ENCODE measurements around the gene CADM3.

The CADM3 gene

DNA sequence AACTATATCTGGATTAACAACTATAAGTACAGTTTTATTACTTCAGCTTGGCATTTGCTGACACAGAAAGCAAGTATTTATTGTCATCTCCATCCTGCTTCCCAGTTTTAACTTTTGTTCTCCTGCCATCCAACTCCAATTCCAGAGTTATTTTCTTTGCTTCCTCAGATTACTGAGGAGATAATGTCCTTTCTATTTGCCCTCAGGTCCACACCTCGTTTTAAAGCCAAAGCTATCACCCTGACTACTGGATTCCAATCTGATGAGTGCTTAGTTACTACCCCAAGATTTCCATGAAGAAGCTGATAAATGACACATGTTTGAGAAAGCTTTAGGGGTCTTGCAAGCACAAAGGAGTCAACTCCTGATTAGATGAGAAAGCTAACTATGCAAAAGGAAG, 58.5 kb downstream of the CADM3 start:
- H3K18ac ChIP-seq (ENCODE audit: low read length): no peak overlapping the region
- H4K8ac ChIP-seq (ENCODE audit: low read depth, low read length): no peak overlapping the region
- no peak overlapping the region for H3K9ac ChIP-seq (ENCODE audit: low read length)
- peak; percentile 86 for DNase-seq
- no peaks in the 10 kb centered on the region for H3K27me3 ChIP-seq (ENCODE audit: insufficient read depth, low read length, poor library complexity)
- H3K27ac ChIP-seq (ENCODE audit: low read depth, low read length): no peak overlapping the region
- no peak overlapping the region for H2BK120ac ChIP-seq (ENCODE audit: low read depth, low read length)
- no peak overlapping the region for H3K4me2 ChIP-seq (ENCODE audit: low read length)
- H3K56ac ChIP-seq (ENCODE audit: low read length): no peak overlapping the region
- no peaks in the 10 kb centered on the region for H3K79me1 ChIP-seq (ENCODE audit: low read length)
- no peak overlapping the region for H3K23ac ChIP-seq (ENCODE audit: low read length)
- no peak overlapping the region for H4K5ac ChIP-seq (ENCODE audit: low read length)
- WGBS (ENCODE audit: extremely low coverage, insufficient coverage, low lambda C conversion rate): no CpG with 5 or more reads among the region's 1 CpG
- no peak overlapping the region for H3K4me3 ChIP-seq (ENCODE audit: low read length)
- H3K79me2 ChIP-seq (ENCODE audit: control insufficient read depth, insufficient read depth, low read length): no peaks in the 10 kb centered on the region
- no peak overlapping the region for H2AK5ac ChIP-seq (ENCODE audit: low read length)
- H3K36me3 ChIP-seq (ENCODE audit: control insufficient read depth, insufficient read depth, low read length): no peaks in the 10 kb centered on the region
- no peak overlapping the region for H2BK15ac ChIP-seq (replicated peaks; ENCODE audit: low read depth)
- H3K4ac ChIP-seq (ENCODE audit: low read depth, low read length): no peak overlapping the region
- H2BK5ac ChIP-seq (ENCODE audit: low read length): no peak overlapping the region
- peaks cover 3% of the 10 kb centered on the region for H3K4me1 ChIP-seq (ENCODE audit: control insufficient read depth, low read depth, low read length)

DNA sequence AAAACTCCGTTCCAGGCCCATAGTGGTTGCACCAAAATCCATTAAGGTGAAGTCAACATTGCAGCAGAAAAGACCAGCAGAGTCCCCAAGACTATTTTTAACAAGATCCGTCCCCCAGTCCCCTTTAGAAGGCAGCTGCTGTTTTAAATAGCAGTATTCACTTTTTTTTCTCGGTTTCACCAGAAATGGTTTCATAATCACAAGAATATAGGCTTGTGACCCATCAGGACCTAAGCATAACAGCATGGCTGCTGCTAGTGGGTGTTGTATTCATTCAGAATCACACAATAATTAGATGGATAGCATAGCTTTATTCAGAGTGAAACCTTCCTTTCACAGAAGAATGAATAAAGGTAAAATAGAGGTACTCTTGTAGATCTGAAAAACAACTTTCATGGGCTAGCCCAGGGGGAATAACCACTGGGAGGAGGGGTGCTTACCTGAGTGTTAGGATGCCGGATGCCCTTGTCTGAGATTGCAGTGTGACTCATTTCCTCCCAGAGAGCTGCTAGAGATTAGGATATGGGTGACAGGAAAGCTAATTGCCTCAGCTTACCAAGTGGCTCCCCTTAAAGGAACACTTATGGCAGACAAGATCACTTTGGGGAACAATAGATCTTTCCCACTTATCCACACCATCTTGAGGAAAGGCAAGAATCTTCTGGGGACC, 68.3 kb downstream of the CADM3 start:
- Histone ChIP-seq H3K27ac (ENCODE audit: low read depth, low read length) (no peak overlapping the region), H2BK15ac (replicated peaks; ENCODE audit: low read depth) (no peak overlapping the region), H3K79me1 (ENCODE audit: low read length) (no peaks in the 10 kb centered on the region), H3K27me3 (ENCODE audit: insufficient read depth, low read length, poor library complexity) (no peaks in the 10 kb centered on the region), H4K8ac (ENCODE audit: low read depth, low read length) (no peak overlapping the region), H2BK120ac (ENCODE audit: low read depth, low read length) (no peak overlapping the region), H3K4ac (ENCODE audit: low read depth, low read length) (no peak overlapping the region), H3K4me1 (ENCODE audit: control insufficient read depth, low read depth, low read length) (peaks cover 2% of the 10 kb centered on the region), H3K36me3 (ENCODE audit: control insufficient read depth, insufficient read depth, low read length) (no peaks in the 10 kb centered on the region), H3K4me2 (ENCODE audit: low read length) (no peak overlapping the region), H3K9ac (ENCODE audit: low read length) (no peak overlapping the region), H3K4me3 (ENCODE audit: low read length) (no peak overlapping the region), H4K5ac (ENCODE audit: low read length) (no peak overlapping the region), H3K23ac (ENCODE audit: low read length) (no peak overlapping the region), H2AK5ac (ENCODE audit: low read length) (no peak overlapping the region), H3K56ac (ENCODE audit: low read length) (no peak overlapping the region), H3K18ac (ENCODE audit: low read length) (peak overlapping the region; percentile 34), H2BK5ac (ENCODE audit: low read length) (no peak overlapping the region), H3K79me2 (ENCODE audit: control insufficient read depth, insufficient read depth, low read length) (no peaks in the 10 kb centered on the region)
- peak; percentile 23 for DNase-seq
- no CpG with 5 or more reads among the region's 4 CpGs for WGBS (ENCODE audit: extremely low coverage, insufficient coverage, low lambda C conversion rate)

DNA sequence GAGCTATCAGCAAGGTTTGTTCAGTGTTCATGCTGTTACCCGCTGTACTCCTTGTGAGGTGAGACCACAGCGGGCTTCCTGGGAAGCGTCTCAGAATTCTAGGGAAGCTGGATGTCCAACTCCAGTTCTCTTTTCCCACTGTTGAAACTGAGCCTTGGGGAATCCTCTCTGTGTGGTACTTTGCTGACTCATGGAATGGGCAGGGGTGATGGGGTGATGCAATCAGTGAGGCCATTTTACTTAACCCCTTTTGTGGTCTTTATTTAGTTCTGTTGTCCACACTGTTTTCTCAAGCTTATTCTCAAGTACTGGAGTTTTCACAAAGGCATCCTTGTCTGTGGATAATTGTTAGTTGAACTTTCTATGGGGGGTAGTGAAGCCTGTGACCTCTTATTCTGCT, 75.9 kb downstream of the CADM3 start:
- H3K9ac ChIP-seq (ENCODE audit: low read length): no peak overlapping the region
- H4K8ac ChIP-seq (ENCODE audit: low read depth, low read length): no peak overlapping the region
- WGBS (ENCODE audit: extremely low coverage, insufficient coverage, low lambda C conversion rate): no CpG with 5 or more reads among the region's 3 CpGs
- no peak overlapping the region for H2BK5ac ChIP-seq (ENCODE audit: low read length)
- H3K27ac ChIP-seq (ENCODE audit: low read depth, low read length): no peak overlapping the region
- no peaks in the 10 kb centered on the region for H3K79me1 ChIP-seq (ENCODE audit: low read length)
- no peak overlapping the region for H2BK15ac ChIP-seq (replicated peaks; ENCODE audit: low read depth)
- no peaks in the 10 kb centered on the region for H3K36me3 ChIP-seq (ENCODE audit: control insufficient read depth, insufficient read depth, low read length)
- no peak overlapping the region for H2BK120ac ChIP-seq (ENCODE audit: low read depth, low read length)
- H3K23ac ChIP-seq (ENCODE audit: low read length): no peak overlapping the region
- no peak overlapping the region for H4K5ac ChIP-seq (ENCODE audit: low read length)
- no peak overlapping the region for H3K4me2 ChIP-seq (ENCODE audit: low read length)
- H3K27me3 ChIP-seq (ENCODE audit: insufficient read depth, low read length, poor library complexity): no peaks in the 10 kb centered on the region
- DNase-seq: no peak
- no peak overlapping the region for H3K18ac ChIP-seq (ENCODE audit: low read length)
- H3K4me1 ChIP-seq (ENCODE audit: control insufficient read depth, low read depth, low read length): no peaks in the 10 kb centered on the region
- no peak overlapping the region for H3K4me3 ChIP-seq (ENCODE audit: low read length)
- no peak overlapping the region for H3K4ac ChIP-seq (ENCODE audit: low read depth, low read length)
- H3K56ac ChIP-seq (ENCODE audit: low read length): no peak overlapping the region
- no peaks in the 10 kb centered on the region for H3K79me2 ChIP-seq (ENCODE audit: control insufficient read depth, insufficient read depth, low read length)
- no peak overlapping the region for H2AK5ac ChIP-seq (ENCODE audit: low read length)

DNA sequence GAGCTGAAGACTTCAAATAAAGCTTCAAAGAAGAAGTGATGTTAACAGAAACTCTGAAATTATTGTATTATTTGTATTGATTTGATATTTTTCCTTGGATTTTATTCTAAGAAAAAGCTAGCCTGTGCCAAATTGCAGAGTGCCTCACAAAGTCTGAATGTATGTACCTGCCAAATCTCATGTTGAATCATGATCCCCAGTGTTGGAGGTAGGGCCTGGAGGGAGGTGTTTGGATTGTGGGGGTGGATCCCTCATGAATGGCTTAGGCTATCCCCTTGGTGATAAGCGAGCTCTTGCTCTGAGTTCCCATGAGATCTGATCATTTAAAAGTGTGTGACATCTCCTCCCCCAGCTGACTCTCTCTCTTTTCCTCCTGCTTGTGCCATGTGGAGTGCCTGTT, 76.9 kb downstream of the CADM3 start:
- Histone ChIP-seq H2BK5ac (ENCODE audit: low read length) (no peak overlapping the region), H3K27me3 (ENCODE audit: insufficient read depth, low read length, poor library complexity) (no peaks in the 10 kb centered on the region), H3K27ac (ENCODE audit: low read depth, low read length) (no peak overlapping the region), H3K4me3 (ENCODE audit: low read length) (no peak overlapping the region), H3K4me2 (ENCODE audit: low read length) (no peak overlapping the region), H3K18ac (ENCODE audit: low read length) (no peak overlapping the region), H2BK15ac (replicated peaks; ENCODE audit: low read depth) (no peak overlapping the region), H2BK120ac (ENCODE audit: low read depth, low read length) (no peak overlapping the region), H3K79me1 (ENCODE audit: low read length) (no peaks in the 10 kb centered on the region), H3K4ac (ENCODE audit: low read depth, low read length) (no peak overlapping the region), H3K56ac (ENCODE audit: low read length) (no peak overlapping the region), H2AK5ac (ENCODE audit: low read length) (no peak overlapping the region), H3K9ac (ENCODE audit: low read length) (no peak overlapping the region), H3K36me3 (ENCODE audit: control insufficient read depth, insufficient read depth, low read length) (no peaks in the 10 kb centered on the region), H4K8ac (ENCODE audit: low read depth, low read length) (no peak overlapping the region), H4K5ac (ENCODE audit: low read length) (no peak overlapping the region), H3K23ac (ENCODE audit: low read length) (no peak overlapping the region), H3K79me2 (ENCODE audit: control insufficient read depth, insufficient read depth, low read length) (no peaks in the 10 kb centered on the region), H3K4me1 (ENCODE audit: control insufficient read depth, low read depth, low read length) (no peaks in the 10 kb centered on the region)
- WGBS (ENCODE audit: extremely low coverage, insufficient coverage, low lambda C conversion rate): no CpG with 5 or more reads among the region's 1 CpG
- no peak for DNase-seq

DNA sequence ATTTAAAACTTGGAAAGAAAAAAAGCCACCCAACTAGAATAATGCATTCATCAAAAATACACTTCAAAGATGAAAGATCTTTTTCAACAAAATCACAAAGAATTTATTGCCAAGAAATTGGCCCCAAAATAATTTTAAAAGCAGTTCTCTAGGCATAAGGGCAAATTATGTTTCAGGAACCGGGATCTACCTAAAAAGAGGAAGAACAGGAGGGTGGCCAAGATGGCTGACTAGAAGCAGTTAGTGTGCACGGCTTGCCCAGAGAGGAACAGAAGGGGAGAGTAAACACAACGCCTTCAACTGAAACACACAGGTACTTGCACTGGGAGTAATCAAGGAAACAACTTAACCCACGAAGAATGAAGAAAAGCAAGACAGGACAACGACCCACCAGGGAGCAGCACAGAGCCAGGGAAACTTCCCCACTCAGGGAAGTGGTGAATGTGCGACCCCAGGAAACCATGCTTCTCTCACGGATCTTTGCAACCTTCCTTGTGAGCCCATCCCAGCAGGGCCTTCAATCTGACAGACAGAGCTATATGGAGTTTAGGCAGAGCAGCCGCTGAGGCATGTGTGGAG, 79.3 kb downstream of the CADM3 start:
- Histone ChIP-seq H3K4me2 (ENCODE audit: low read length) (no peak overlapping the region), H3K4me1 (ENCODE audit: control insufficient read depth, low read depth, low read length) (no peaks in the 10 kb centered on the region), H4K8ac (ENCODE audit: low read depth, low read length) (no peak overlapping the region), H3K79me1 (ENCODE audit: low read length) (no peaks in the 10 kb centered on the region), H2BK5ac (ENCODE audit: low read length) (no peak overlapping the region), H2AK5ac (ENCODE audit: low read length) (no peak overlapping the region), H3K79me2 (ENCODE audit: control insufficient read depth, insufficient read depth, low read length) (no peaks in the 10 kb centered on the region), H3K23ac (ENCODE audit: low read length) (no peak overlapping the region), H4K5ac (ENCODE audit: low read length) (no peak overlapping the region), H3K56ac (ENCODE audit: low read length) (no peak overlapping the region), H3K27ac (ENCODE audit: low read depth, low read length) (no peak overlapping the region), H2BK120ac (ENCODE audit: low read depth, low read length) (no peak overlapping the region), H3K9ac (ENCODE audit: low read length) (no peak overlapping the region), H3K4ac (ENCODE audit: low read depth, low read length) (no peak overlapping the region), H2BK15ac (replicated peaks; ENCODE audit: low read depth) (no peak overlapping the region), H3K36me3 (ENCODE audit: control insufficient read depth, insufficient read depth, low read length) (no peaks in the 10 kb centered on the region), H3K27me3 (ENCODE audit: insufficient read depth, low read length, poor library complexity) (no peaks in the 10 kb centered on the region), H3K18ac (ENCODE audit: low read length) (no peak overlapping the region), H3K4me3 (ENCODE audit: low read length) (no peak overlapping the region)
- WGBS (ENCODE audit: extremely low coverage, insufficient coverage, low lambda C conversion rate): no CpG with 5 or more reads among the region's 8 CpGs
- DNase-seq: peak; percentile 58
